ENCODE measurements around the gene FAT1.

The FAT1 gene

GRCh38 chr4:186554914-186555827 is 168.5 kb downstream of the FAT1 start, which contains the start of gene MTNR1A:
Gene MTNR1A (minus strand): TSS chr4:186555567. CDS start chr4:186555365, 202 bp downstream.
- no peak for FAIRE-seq

- FAIRE-seq = no peak
Measured at GRCh38 chr4:186554539-186554913, 169.1 kb downstream of the FAT1 start.

GRCh38 chr4:186553717-186554116 is 169.9 kb downstream of the FAT1 start:
- FAIRE-seq = no peak

DNA sequence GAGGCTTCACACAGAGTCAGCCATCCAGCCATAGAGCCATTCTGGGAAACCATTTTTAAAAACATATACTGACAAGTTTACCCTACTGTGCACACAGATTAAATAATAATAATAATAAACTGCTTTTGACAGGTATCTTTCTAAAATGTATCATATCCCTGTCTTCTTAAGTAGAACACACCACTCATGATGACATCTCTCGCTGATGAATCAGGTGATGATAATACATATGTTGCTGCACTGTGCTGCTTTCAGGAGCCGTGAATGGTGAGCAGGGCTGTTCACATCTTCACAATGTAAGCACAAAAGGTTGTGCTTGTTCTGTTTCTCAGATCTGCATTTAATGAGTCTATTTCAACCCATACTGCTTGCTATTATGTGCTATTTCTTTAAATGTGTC is 171.8 kb downstream of the FAT1 start:
- no peak for FAIRE-seq

DNA sequence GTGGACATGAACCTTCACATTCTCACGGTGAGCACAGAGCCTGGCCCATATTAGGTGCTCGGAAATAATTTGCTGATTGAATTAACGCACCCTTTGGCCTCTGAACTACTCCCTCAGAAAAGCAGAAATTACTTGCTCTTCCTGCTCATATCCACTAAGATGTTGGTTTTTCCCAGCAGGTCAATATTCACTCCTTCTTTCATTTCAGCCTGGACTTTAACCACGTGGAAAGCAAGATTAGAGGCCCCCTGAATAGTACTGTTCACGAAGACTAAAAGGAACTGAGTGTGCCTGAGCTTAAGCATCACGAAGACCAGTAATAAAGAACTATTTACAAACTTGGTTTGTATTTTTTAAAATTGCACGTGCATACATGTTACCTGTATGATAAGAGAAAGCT is 178.2 kb downstream of the FAT1 start:
- FAIRE-seq = no peak

DNA sequence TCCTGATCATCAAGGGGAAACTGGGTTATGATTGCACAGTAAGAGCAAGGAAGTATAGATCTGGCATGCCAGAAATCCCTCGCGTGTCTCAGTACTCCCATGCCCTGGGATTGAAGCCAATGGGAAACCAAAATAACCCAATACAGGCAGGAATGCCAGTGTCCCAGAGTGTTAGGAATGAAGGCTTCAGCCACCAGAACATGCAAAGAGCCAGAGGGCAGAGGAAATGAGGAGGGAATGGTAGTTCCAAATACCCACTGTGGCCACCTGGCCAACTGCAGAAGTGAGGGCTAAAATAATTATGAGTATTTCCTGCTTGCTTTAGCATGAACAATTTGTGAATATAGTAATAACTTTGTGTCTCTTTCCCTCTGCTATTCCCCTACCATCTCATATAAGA is 180.4 kb downstream of the FAT1 start:
- no peak for FAIRE-seq

DNA sequence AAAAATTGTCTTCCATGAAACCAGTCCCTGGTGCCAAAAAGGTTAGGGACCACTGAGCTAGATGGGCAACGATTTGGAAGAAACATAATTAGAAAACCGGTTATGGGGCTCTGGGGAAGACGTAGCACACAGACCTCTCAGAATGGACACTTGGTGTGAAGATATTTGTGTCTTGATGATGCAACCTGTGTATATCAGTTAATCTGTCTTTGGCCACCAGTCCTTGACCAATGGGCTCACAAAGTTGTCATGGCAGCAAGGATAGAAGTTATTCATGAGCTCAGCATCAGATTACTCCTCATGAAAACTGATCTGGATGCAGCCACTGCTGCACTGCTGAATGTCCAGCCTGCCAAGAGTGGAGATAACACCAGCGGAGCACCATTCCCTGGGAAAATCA is 181.9 kb downstream of the FAT1 start:
- FAIRE-seq = no peak

DNA sequence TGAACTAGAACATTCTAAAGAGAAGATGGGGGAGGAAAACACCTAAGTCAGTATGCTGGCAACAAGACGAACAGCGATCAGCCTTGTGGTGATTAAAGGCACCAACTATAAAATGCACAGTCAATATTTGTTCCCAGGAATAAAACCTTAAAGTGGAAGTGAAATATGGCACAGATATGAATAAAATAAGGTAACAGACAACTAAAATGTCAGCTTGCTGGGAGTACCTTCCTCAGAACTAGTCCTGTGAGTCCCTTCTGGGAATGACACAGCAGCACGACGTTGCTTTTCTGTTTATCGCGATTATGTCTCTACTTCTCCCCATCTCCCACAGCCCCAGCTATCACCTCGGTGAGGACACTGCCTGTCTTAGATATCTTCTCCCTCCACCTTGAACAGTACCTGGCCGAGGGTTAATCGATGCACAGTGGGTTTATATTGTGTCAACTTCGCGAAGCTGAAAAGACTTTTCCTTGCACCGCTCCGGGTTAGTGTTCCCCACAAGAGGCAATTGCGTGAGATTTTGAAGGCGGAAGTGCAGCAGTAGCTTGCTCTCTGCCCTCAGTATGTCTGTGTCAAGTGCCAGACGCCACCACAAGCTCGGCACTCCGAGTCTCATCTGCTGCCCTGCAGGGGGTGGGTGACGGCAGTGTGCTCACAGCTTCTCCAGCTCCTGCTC is 185.7 kb downstream of the FAT1 start:
- FAIRE-seq = no peak
